ENCODE measurements around the gene CTIF.

CTIF gene

GRCh38 chr18:48794251-48794970 lies 255.6 kb downstream of the CTIF start:
- FAIRE-seq, result no peak

- FAIRE-seq, result no peak
Observed at GRCh38 chr18:48795696-48796095, 256.9 kb downstream of the CTIF start.

- no peak for FAIRE-seq
Observed at GRCh38 chr18:48796491-48797205, 257.8 kb downstream of the CTIF start.

GRCh38 chr18:48797841-48798255 lies 259.0 kb downstream of the CTIF start:
- FAIRE-seq, result no peak

GRCh38 chr18:48798334-48799245 lies 259.8 kb downstream of the CTIF start:
- FAIRE-seq, result no peak

- no peak for FAIRE-seq
Observed at GRCh38 chr18:48799724-48800315, 261.0 kb downstream of the CTIF start.

- no peak for FAIRE-seq
Observed at GRCh38 chr18:48800466-48800865, 261.6 kb downstream of the CTIF start.

GRCh38 chr18:48800876-48801727 lies 262.3 kb downstream of the CTIF start:
- no peak for FAIRE-seq

GRCh38 chr18:48801728-48802542 lies 263.1 kb downstream of the CTIF start:
- no peak for FAIRE-seq

- FAIRE-seq, result no peak
Observed at GRCh38 chr18:48802543-48803290, 263.9 kb downstream of the CTIF start.

- FAIRE-seq, result no peak
Observed at GRCh38 chr18:48803518-48803917, 264.7 kb downstream of the CTIF start.

- FAIRE-seq, result no peak
Observed at GRCh38 chr18:48803951-48804855, 265.4 kb downstream of the CTIF start.

- FAIRE-seq, result no peak
Observed at GRCh38 chr18:48804856-48805610, 266.2 kb downstream of the CTIF start.

- FAIRE-seq, result no peak
Observed at GRCh38 chr18:48805826-48806535, 267.1 kb downstream of the CTIF start.

- FAIRE-seq, result no peak
Observed at GRCh38 chr18:48806551-48807261, 267.9 kb downstream of the CTIF start.

- FAIRE-seq, result no peak
Observed at GRCh38 chr18:48808476-48808875, 269.6 kb downstream of the CTIF start.

GRCh38 chr18:48809365-48809764 lies 270.5 kb downstream of the CTIF start:
- no peak for FAIRE-seq
